SJCRH30 (cell line): Measurements from ENCODE around the gene DDHD1. TPM values are rescaled to one million over a fixed set of nuclear protein-coding genes. Genes with fewer than 3 reads are reported as not detected.
"Not testable (repeated sequence)": the region's sequence is repeated elsewhere in the genome, so short reads cannot be mapped to it uniquely, and the experiment has no call there.

Experiments used
- DNase-seq, 2 experiments: peaks; one replicate each; pipeline ENCODE4 v3.0.0-alpha.2; 2015 to 2020
- H3K27ac ChIP-seq: fragments of 250-450 bp; sonication (Bioruptor Pico); 2 replicates; pipeline ENCODE4 v1.5.1; 2020; ENCODE audit warnings: mild to moderate bottlenecking, moderate library complexity
- H3K27me3 ChIP-seq: fragments of 250-450 bp; sonication (Bioruptor Pico); 2 replicates; pipeline ENCODE4 v1.5.1; 2020; ENCODE audit warnings: mild to moderate bottlenecking, moderate library complexity
- H3K36me3 ChIP-seq: fragments of 250-450 bp; sonication (Bioruptor Pico); 2 replicates; pipeline ENCODE4 v1.5.1; 2020; ENCODE audit warnings: mild to moderate bottlenecking, moderate library complexity
- H3K4me1 ChIP-seq: fragments of 250-450 bp; sonication (Bioruptor Pico); 2 replicates; pipeline ENCODE4 v1.5.1; 2020; ENCODE audit warnings: mild to moderate bottlenecking, moderate library complexity
- H3K4me3 ChIP-seq: fragments of 250-450 bp; sonication (Bioruptor Pico); 2 replicates; pipeline ENCODE4 v1.5.1; 2020; ENCODE audit warnings: mild to moderate bottlenecking, moderate library complexity
- H3K9me3 ChIP-seq: fragments of 250-450 bp; sonication (Bioruptor Pico); replicated peaks from 2 replicates; pipeline ENCODE4 v1.5.1; 2020; ENCODE audit warnings: mild to moderate bottlenecking, moderate library complexity
- total RNA-seq: library from RNA; depleted of rRNA; stranded (reverse); fragments of >200 nt; shearing (Covaris generic); gene quantifications from 2 replicates; pipeline ENCODE4 v1.2.3, GENCODE V29; 2014

The DDHD1 gene
- total RNA-seq, 1 experiment from 2014 or later = 41.3 TPM

DNA sequence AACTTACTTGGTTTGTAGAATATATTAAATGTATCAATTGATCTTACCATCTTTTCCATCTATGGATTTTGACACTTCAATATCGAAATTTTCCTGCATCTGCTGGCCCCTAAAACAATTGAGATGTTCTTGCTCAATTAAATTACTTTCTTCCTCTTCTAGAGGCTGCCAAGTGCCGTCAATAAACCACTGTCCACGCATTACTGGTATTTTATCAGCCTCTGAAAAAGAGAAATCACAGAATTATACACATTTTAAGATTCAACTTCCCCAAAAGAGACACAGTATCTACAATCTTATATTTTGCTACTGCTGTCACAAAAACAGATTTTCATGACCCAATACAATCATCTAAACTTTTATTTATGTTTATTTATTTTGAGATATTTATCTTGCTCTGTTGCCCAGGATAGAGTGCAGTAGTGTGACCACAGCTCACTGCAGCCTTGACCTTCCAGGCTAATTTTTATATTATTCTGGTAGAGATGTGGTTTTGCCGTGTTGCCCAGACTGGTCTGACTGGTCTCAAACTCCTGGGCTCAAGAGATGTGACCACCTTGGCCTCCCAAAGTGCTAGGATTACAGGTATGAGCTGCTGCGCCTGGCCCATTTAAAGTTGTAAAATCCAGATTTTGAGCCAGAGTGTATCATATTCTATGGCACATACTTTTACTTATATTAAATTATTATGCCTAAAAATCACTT is 49.3 kb downstream of the DDHD1 start:
- no peak for DNase-seq
- H3K9me3 ChIP-seq = no peaks in the 10 kb centered on the region; the same call in 1 of the 2 replicates

GRCh38 chr14:53093206-53093605 is 59.9 kb downstream of the DDHD1 start:
- Histone ChIP-seq H3K4me3 (no peak overlapping the region), H3K4me1 (no peaks in the 10 kb centered on the region), H3K9me3 (peaks cover 6% of the 10 kb centered on the region), H3K36me3 (peaks cover 26% of the 10 kb centered on the region), H3K27ac (no peak overlapping the region), H3K27me3 (no peaks in the 10 kb centered on the region)
- no peak for DNase-seq

More for the DNA sequence above, 49.3 kb downstream of the DDHD1 start:
- peaks cover 14% of the 10 kb centered on the region for H3K36me3 ChIP-seq
- H3K27ac ChIP-seq = no peak overlapping the region
- H3K27me3 ChIP-seq = no peaks in the 10 kb centered on the region
- H3K4me1 ChIP-seq = no peaks in the 10 kb centered on the region
- H3K4me3 ChIP-seq = no peak overlapping the region

GRCh38 chr14:53090853-53091252 is 62.3 kb downstream of the DDHD1 start:
- Histone ChIP-seq H3K27me3 (no peaks in the 10 kb centered on the region), H3K36me3 (peaks cover 23% of the 10 kb centered on the region), H3K4me3 (no peak overlapping the region), H3K9me3 (peaks cover 6% of the 10 kb centered on the region), H3K27ac (no peak overlapping the region), H3K4me1 (no peaks in the 10 kb centered on the region)
- DNase-seq = no peak

GRCh38 chr14:53084954-53085353 is 68.2 kb downstream of the DDHD1 start:
- not testable (repeated sequence) for H3K9me3 ChIP-seq, H3K27ac ChIP-seq, DNase-seq, H3K27me3 ChIP-seq, H3K4me3 ChIP-seq, H3K4me1 ChIP-seq
- peaks cover 17% of the 10 kb centered on the region for H3K36me3 ChIP-seq

DNA sequence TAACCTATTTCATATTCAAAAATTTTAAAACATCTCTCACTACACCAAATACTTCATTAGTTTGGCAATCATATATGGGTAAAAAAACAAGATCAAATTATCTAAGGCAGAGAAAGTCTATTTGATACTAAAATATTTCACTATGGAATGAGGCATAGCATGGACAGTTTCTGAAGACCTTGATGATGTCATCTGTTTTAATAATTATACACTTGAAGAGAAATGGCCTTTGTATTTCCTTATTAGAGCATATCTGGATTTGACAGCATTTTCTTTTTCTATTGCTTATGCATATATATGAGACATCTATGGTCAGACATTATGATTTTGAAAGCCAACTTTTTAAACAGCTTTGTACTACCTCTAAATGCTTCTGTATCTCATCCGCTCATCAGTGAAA is 88.6 kb downstream of the DDHD1 start:
- Histone ChIP-seq H3K9me3 (no peaks in the 10 kb centered on the region), H3K4me1 (peaks cover 22% of the 10 kb centered on the region), H3K27me3 (no peaks in the 10 kb centered on the region), H3K27ac (peak overlapping the region; percentile 94; the same call in 1 of the 2 replicates), H3K4me3 (no peak overlapping the region), H3K36me3 (peaks cover 19% of the 10 kb centered on the region)
- no peak for DNase-seq

DNA sequence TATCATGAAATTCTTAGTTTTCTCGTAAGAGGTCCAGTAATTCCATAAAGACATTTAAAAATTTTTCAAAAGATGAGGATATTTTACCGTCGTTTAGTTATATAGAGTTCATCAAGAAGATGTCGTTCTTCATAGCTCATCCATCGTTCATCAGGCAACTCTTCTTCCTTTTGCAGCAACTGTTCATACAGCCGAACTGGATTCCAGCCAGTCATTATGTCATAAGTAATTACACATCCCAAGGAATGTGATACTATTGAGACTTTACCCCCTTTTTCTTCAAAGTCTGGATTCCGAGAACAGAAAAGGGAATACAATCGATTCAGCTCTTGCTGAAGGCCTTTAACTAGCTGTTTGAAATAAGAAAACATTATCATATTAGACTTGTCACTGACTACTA is 90.3 kb downstream of the DDHD1 start:
- peak; percentile 77 to 94 for DNase-seq

DNA sequence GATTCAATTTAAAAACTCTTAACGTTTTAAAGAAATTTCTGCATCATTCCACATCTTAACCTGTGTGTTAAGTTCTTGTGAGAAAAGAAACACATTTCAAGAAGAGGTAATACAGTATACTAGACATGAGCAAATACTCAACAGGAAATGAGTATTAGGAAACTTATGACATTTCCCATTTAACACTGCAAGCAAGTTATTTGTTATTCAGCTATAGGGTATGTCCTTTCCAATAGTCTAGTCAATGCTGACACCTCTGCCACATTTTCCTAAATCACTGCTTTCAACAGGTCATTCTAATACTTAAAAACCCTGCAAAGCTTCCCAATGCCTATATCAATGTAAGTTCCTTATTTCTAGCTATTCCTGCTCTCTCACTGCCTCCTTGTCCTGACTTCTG is 93.1 kb downstream of the DDHD1 start:
- H3K27me3 ChIP-seq = no peaks in the 10 kb centered on the region
- H3K9me3 ChIP-seq = no peaks in the 10 kb centered on the region
- H3K4me3 ChIP-seq = no peak overlapping the region
- no peak for DNase-seq
- H3K4me1 ChIP-seq = peaks cover 22% of the 10 kb centered on the region
- H3K36me3 ChIP-seq = peaks cover 25% of the 10 kb centered on the region
- H3K27ac ChIP-seq = no peak overlapping the region

More for the DNA sequence above, 90.3 kb downstream of the DDHD1 start:
- no peaks in the 10 kb centered on the region for H3K27me3 ChIP-seq
- peaks cover 22% of the 10 kb centered on the region for H3K4me1 ChIP-seq
- no peaks in the 10 kb centered on the region for H3K9me3 ChIP-seq
- H3K27ac ChIP-seq = peak overlapping the region; percentile 94
- peak overlapping the region; percentile 42 for H3K4me3 ChIP-seq
- H3K36me3 ChIP-seq = peaks cover 15% of the 10 kb centered on the region

- Histone ChIP-seq H3K27me3 (no peaks in the 10 kb centered on the region), H3K9me3 (no peaks in the 10 kb centered on the region), H3K4me1 (no peaks in the 10 kb centered on the region), H3K4me3 (no peak overlapping the region), H3K36me3 (peaks cover 52% of the 10 kb centered on the region), H3K27ac (no peak overlapping the region)
- DNase-seq = peak in 1 of 2 experiments; percentile 76
Measured at GRCh38 chr14:53055003-53055402, 98.1 kb downstream of the DDHD1 start.

- no peak for DNase-seq
- Histone ChIP-seq H3K27ac (no peak overlapping the region), H3K27me3 (no peaks in the 10 kb centered on the region), H3K36me3 (peaks cover 56% of the 10 kb centered on the region), H3K4me3 (no peak overlapping the region), H3K4me1 (no peaks in the 10 kb centered on the region), H3K9me3 (no peaks in the 10 kb centered on the region)
Measured at GRCh38 chr14:53054457-53054856, 98.7 kb downstream of the DDHD1 start.

DNA sequence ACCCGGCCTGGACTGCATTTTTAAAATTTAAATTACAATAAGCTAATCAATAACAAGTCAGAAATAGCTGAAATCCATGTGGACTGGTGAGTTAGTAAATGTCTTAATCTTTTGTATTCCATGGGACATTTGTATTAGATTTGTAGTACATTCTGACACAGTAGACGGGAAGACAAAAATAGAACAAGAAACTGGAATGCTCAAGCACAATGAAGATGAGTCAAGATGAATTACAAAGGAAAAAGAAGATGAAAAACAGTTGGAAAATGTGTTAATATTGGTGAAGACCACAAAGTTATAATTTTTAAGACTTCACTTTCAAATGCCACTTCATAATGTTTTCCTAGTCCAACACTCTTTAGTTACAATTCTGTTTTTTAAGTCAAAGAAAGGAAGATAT is 104.5 kb downstream of the DDHD1 start:
- no peak for DNase-seq
- H3K4me3 ChIP-seq = no peak overlapping the region
- no peaks in the 10 kb centered on the region for H3K4me1 ChIP-seq
- no peak overlapping the region for H3K27ac ChIP-seq
- H3K36me3 ChIP-seq = peaks cover 58% of the 10 kb centered on the region
- H3K27me3 ChIP-seq = no peaks in the 10 kb centered on the region
- H3K9me3 ChIP-seq = no peaks in the 10 kb centered on the region

DNA sequence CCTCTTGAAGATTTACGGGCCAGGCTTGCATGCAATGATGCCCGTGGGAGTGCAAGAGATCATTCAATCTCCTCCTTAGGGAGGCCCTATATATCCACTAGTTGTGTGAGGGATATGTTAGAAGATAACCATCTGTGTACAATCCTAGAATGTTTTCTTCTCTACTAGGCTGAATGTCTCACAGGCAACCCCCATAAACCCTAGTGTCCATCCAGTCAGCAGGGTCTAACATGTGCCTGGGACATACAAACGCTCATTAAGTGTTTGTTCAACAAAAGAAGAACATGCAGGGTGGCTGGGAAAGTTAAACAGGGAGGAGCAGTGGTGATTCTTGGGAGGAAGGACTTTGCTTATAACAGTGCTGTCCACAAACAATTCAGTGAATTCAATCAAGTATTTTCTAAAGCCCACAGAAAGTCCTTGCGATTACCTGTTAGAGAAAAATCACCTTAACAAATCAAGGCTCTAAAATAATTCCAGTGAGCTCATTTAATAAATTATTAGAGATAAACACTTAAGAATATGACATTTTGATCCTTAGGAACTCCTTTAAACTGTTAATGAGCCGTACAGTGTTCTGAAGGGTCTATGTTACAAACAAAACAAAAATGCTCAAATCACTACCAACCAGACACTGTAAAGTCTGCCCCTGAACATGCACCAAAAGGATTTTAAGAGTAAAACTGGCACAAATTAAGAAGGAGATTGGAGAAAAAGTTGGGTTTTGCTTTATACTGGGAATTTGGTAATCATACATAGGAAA is 105.6 kb downstream of the DDHD1 start:
- H3K4me3 ChIP-seq = no peak overlapping the region
- no peaks in the 10 kb centered on the region for H3K4me1 ChIP-seq
- H3K27ac ChIP-seq = no peak overlapping the region
- H3K9me3 ChIP-seq = no peaks in the 10 kb centered on the region
- no peaks in the 10 kb centered on the region for H3K27me3 ChIP-seq
- DNase-seq = no peak
- H3K36me3 ChIP-seq = peaks cover 60% of the 10 kb centered on the region

GRCh38 chr14:53044486-53044885 is 108.6 kb downstream of the DDHD1 start:
- Histone ChIP-seq H3K27ac (no peak overlapping the region), H3K4me3 (no peak overlapping the region), H3K4me1 (no peaks in the 10 kb centered on the region), H3K36me3 (peaks cover 56% of the 10 kb centered on the region), H3K27me3 (no peaks in the 10 kb centered on the region), H3K9me3 (no peaks in the 10 kb centered on the region)
- DNase-seq = no peak

- H3K27ac ChIP-seq = no peak overlapping the region
- peaks cover 64% of the 10 kb centered on the region for H3K36me3 ChIP-seq
- H3K27me3 ChIP-seq = no peaks in the 10 kb centered on the region
- H3K4me1 ChIP-seq = no peaks in the 10 kb centered on the region
- no peaks in the 10 kb centered on the region for H3K9me3 ChIP-seq
- DNase-seq = no peak
- no peak overlapping the region for H3K4me3 ChIP-seq
Measured at GRCh38 chr14:53043027-53043581, 110.0 kb downstream of the DDHD1 start.

DNA sequence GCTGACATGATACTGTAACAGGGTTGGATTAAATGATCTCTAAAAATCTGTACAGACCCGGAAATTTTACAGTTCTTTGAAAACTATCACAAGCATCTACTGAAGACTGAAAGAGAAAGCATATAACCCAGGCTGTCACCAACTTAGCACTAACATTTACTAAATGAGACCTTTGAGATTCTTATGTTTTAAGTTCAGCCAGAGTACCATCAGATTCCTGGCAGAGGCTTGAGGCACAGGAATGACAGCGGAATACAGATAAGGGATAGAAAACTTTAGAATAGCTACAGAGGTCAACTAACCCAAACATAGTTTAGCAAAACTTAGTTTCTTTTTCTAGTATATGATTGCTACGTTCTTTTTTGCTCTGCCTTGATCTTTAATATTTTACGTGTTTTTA is 110.6 kb downstream of the DDHD1 start:
- no peak overlapping the region for H3K27ac ChIP-seq
- DNase-seq = no peak

GRCh38 chr14:53041067-53041466 is 112.1 kb downstream of the DDHD1 start:
- Histone ChIP-seq H3K9me3 (no peaks in the 10 kb centered on the region), H3K4me3 (no peak overlapping the region), H3K4me1 (no peaks in the 10 kb centered on the region), H3K27me3 (no peaks in the 10 kb centered on the region), H3K36me3 (peaks cover 77% of the 10 kb centered on the region), H3K27ac (no peak overlapping the region)
- DNase-seq = no peak

More for the DNA sequence above, 110.6 kb downstream of the DDHD1 start:
- no peak overlapping the region for H3K4me3 ChIP-seq
- H3K36me3 ChIP-seq = peaks cover 69% of the 10 kb centered on the region
- H3K27me3 ChIP-seq = no peaks in the 10 kb centered on the region
- no peaks in the 10 kb centered on the region for H3K4me1 ChIP-seq
- no peaks in the 10 kb centered on the region for H3K9me3 ChIP-seq
